Thyroid gland (tissue), 4 donors: ENCODE results near the gene CDC34. TPM values are rescaled to one million over a fixed set of nuclear protein-coding genes. Genes with fewer than 3 reads are reported as not detected.

Experiments
- DNase-seq, 2 donors: peaks; one replicate each; pipeline ENCODE4 v3.0.0-alpha.2; 2019
- H3K27ac ChIP-seq, 3 donors: fragments of 200-600 bp; sonication (generic); 1 replicate in 2 of 3; 2 replicates in 1 of 3; pipeline ENCODE4 v1.5.1; 2016 to 2019; ENCODE audit warnings: mild to moderate bottlenecking in 1 of 3, moderate library complexity in 1 of 3
- H3K27me3 ChIP-seq: fragments of 200-600 bp; sonication (generic); one replicate; pipeline ENCODE4 v1.5.1; 2019
- H3K36me3 ChIP-seq, 2 donors: fragments of 200-600 bp; sonication (generic); one replicate each; pipeline ENCODE4 v1.5.1; 2016 to 2019
- H3K4me1 ChIP-seq, 2 donors: fragments of 200-600 bp; sonication (generic); one replicate each; pipeline ENCODE4 v1.5.1; 2017 to 2019
- H3K4me3 ChIP-seq, 3 donors: fragments of 200-600 bp; sonication (generic); replicated peaks in 1 of 3; 1 replicate in 2 of 3; 2 replicates in 1 of 3; pipeline ENCODE4 v1.5.1; 2016; ENCODE audit warnings: mild to moderate bottlenecking in 1 of 3
- H3K9me3 ChIP-seq: fragments of 200-600 bp; sonication (generic); one replicate; pipeline ENCODE4 v1.5.1; 2017
- CTCF ChIP-seq, 6 experiments: fragments of 200-600 bp in 3 of 6; fragments of 450-650 bp in 3 of 6; sonication (generic) in 3 of 6; IDR thresholded peaks; one replicate each; pipeline ENCODE4 v1.5.1; 2016 to 2019; ENCODE audit warnings: antibody characterized with exemption in 6 of 6, mild to moderate bottlenecking in 2 of 6, inconsistent platforms in 1 of 6, moderate library complexity in 1 of 6
- POLR2A ChIP-seq, 2 donors: fragments of 450-650 bp; IDR thresholded peaks; one replicate each; pipeline ENCODE4 v1.6.1; 2017; ENCODE audit warnings: antibody characterized with exemption in 2 of 2, mild to moderate bottlenecking in 2 of 2, moderate library complexity in 1 of 2
- WGBS, 2 donors: methylation state at CpG; one replicate each; pipeline ENCODE4 v1.1.5; 2017; 5-methylcytosine and 5-hydroxymethylcytosine counted together
- intact Hi-C: fragments of 100-400 bp; cut with DNase I; formaldehyde crosslinking; loops from one replicate; pipeline ENCODE4 v1.15.1; 2023
- total RNA-seq, 4 donors: library from RNA; depleted of rRNA; stranded (reverse); fragments of >200 nt; gene quantifications; one replicate each; pipeline ENCODE4 v1.2.3, GENCODE V29; 2016

CDC34 gene
- total RNA-seq, 4 donors from 2014 or later = 44.8 to 64.7 (median 48.2) TPM

GRCh38 chr19:574658-575526 lies 43.3 kb downstream of the CDC34 start:
- H3K4me1 ChIP-seq = peaks cover 32 to 42% of the 10 kb centered on the region in 2 donors

GRCh38 chr19:575527-576506 lies 44.3 kb downstream of the CDC34 start:
- Histone ChIP-seq H3K36me3 (peaks cover 5 to 14% of the 10 kb centered on the region in 2 donors), H3K27me3 (no peaks in the 10 kb centered on the region), H3K4me3 (peak overlapping the region in 1 of 3 donors; percentile 24), H3K4me1 (peaks cover 32 to 42% of the 10 kb centered on the region in 2 donors), H3K9me3 (no peaks in the 10 kb centered on the region), H3K27ac (peak overlapping the region in 2 of 3 donors; percentile 57 to 67)
- intact Hi-C loops = no loop called here
- TF ChIP-seq CTCF (IDR thresholded peaks at IDR 0.05) (no peak), POLR2A (IDR thresholded peaks at IDR 0.05) (no peak)
- WGBS, 2 donors = 82 to 84% methylated on average over 5 to 19 of the region's 38 CpGs
- DNase-seq = peak; percentile 69 to 72

More at GRCh38 chr19:574658-575526, 43.3 kb downstream of the CDC34 start:
- peak; percentile 71 to 75 for DNase-seq
- WGBS, 2 donors = 22% methylated on average over 22 to 31 of the region's 32 CpGs
- Histone ChIP-seq H3K36me3 (peaks cover 0 to 9% of the 10 kb centered on the region in 2 donors), H3K27ac (peak overlapping the region; percentile 3 to 67 (median 57)), H3K27me3 (no peaks in the 10 kb centered on the region), H3K4me3 (peak overlapping the region in 1 of 3 donors; percentile 24), H3K9me3 (no peaks in the 10 kb centered on the region)
- TF ChIP-seq CTCF (IDR thresholded peaks at IDR 0.05) (no peak), POLR2A (IDR thresholded peaks at IDR 0.05) (peak in 1 of 2 donors; percentile 6)
- intact Hi-C loops = no loop called here

GRCh38 chr19:576768-577438 lies 45.3 kb downstream of the CDC34 start:
- H3K9me3 ChIP-seq = no peaks in the 10 kb centered on the region
- DNase-seq = no peak
- H3K27me3 ChIP-seq = no peaks in the 10 kb centered on the region
- TF ChIP-seq CTCF (IDR thresholded peaks at IDR 0.05) = no peak
- TF ChIP-seq POLR2A (IDR thresholded peaks at IDR 0.05) = no peak
- H3K4me3 ChIP-seq = no peak overlapping the region
- H3K36me3 ChIP-seq = peaks cover 13 to 22% of the 10 kb centered on the region in 2 donors
- intact Hi-C loops = no loop called here
- 88 to 90% methylated on average over 20 to 24 of the region's 28 CpGs for WGBS, 2 donors
- H3K27ac ChIP-seq = no peak overlapping the region
- H3K4me1 ChIP-seq = peaks cover 27 to 36% of the 10 kb centered on the region in 2 donors

- intact Hi-C loops = no loop called here
- Histone ChIP-seq H3K4me1 (peaks cover 27 to 36% of the 10 kb centered on the region in 2 donors), H3K36me3 (peaks cover 20 to 29% of the 10 kb centered on the region in 2 donors), H3K9me3 (no peaks in the 10 kb centered on the region), H3K27ac (no peak overlapping the region), H3K4me3 (no peak overlapping the region), H3K27me3 (no peaks in the 10 kb centered on the region)
- DNase-seq = no peak
- WGBS, 2 donors = 91 to 93% methylated on average over 32 to 42 of the region's 66 CpGs
- TF ChIP-seq CTCF (IDR thresholded peaks at IDR 0.05) (no peak), POLR2A (IDR thresholded peaks at IDR 0.05) (no peak)
Measured at GRCh38 chr19:577439-578392, 46.2 kb downstream of the CDC34 start.
